Measurements from ENCODE around the gene ZNF487.
A peak's percentile ranks its signal among the peaks of the same experiment; 100 is the strongest.

The ZNF487 gene

GRCh38 chr10:43396928-43397624 is 39.8 kb upstream of the ZNF487 start:
- DNase-seq (ENCODE audit: extremely low read depth, low read depth): peak; percentile 41
- TF ChIP-seq CTCF (IDR thresholded peaks at IDR 0.05; ENCODE audit: low read depth, low read length, missing control alignments): no peak
- peak overlapping the region; percentile 72 for H3K4me3 ChIP-seq (replicated peaks; ENCODE audit: low read depth, low read length)

GRCh38 chr10:43398939-43399319 is 38.0 kb upstream of the ZNF487 start:
- no peak for TF ChIP-seq CTCF (IDR thresholded peaks at IDR 0.05; ENCODE audit: low read depth, low read length, missing control alignments)
- H3K4me3 ChIP-seq (replicated peaks; ENCODE audit: low read depth, low read length): peak overlapping the region; percentile 72
- no peak for DNase-seq (ENCODE audit: extremely low read depth, low read depth)

GRCh38 chr10:43399320-43400310 is 37.3 kb upstream of the ZNF487 start:
- DNase-seq (ENCODE audit: extremely low read depth, low read depth): no peak
- peak overlapping the region; percentile 72 for H3K4me3 ChIP-seq (replicated peaks; ENCODE audit: low read depth, low read length)
- no peak for TF ChIP-seq CTCF (IDR thresholded peaks at IDR 0.05; ENCODE audit: low read depth, low read length, missing control alignments)

- no peak for DNase-seq (ENCODE audit: extremely low read depth, low read depth)
- no peak overlapping the region for H3K4me3 ChIP-seq (replicated peaks; ENCODE audit: low read depth, low read length)
- no peak for TF ChIP-seq CTCF (IDR thresholded peaks at IDR 0.05; ENCODE audit: low read depth, low read length, missing control alignments)
Measured at GRCh38 chr10:43401627-43402026, 35.3 kb upstream of the ZNF487 start.

- TF ChIP-seq CTCF (IDR thresholded peaks at IDR 0.05; ENCODE audit: low read depth, low read length, missing control alignments): no peak
- no peak overlapping the region; the same call in 1 of the 2 replicates for H3K4me3 ChIP-seq (replicated peaks; ENCODE audit: low read depth, low read length)
- DNase-seq (ENCODE audit: extremely low read depth, low read depth): no peak
Measured at GRCh38 chr10:43402176-43402575, 34.7 kb upstream of the ZNF487 start.

GRCh38 chr10:43402880-43403452 is 33.9 kb upstream of the ZNF487 start:
- DNase-seq (ENCODE audit: extremely low read depth, low read depth): no peak
- peak overlapping the region; percentile 21; the same call in 1 of the 2 replicates for H3K4me3 ChIP-seq (replicated peaks; ENCODE audit: low read depth, low read length)
- no peak for TF ChIP-seq CTCF (IDR thresholded peaks at IDR 0.05; ENCODE audit: low read depth, low read length, missing control alignments)

Measured in HFF-Myc (cell line).